22Rv1 (cell line): Measurements from ENCODE around the gene DLG4.
A peak's percentile ranks its signal among the peaks of the same experiment; 100 is the strongest.

Experiments used
- H3K27ac ChIP-seq: fragments of 450-650 bp; 2 replicates; pipeline ENCODE4 v1.5.1; 2017
- ZFX ChIP-seq: fragments of 450-650 bp; IDR thresholded peaks from 2 replicates; pipeline ENCODE4 v1.6.1; 2017; ENCODE audit warnings: antibody characterized with exemption, borderline replicate concordance
- TF ChIP-seq, protein P1 (sequence below): fragments of 450-650 bp; IDR thresholded peaks from 2 replicates; pipeline ENCODE4 v1.5.1; 2017; ENCODE audit warnings: mild to moderate bottlenecking

The DLG4 gene

DNA sequence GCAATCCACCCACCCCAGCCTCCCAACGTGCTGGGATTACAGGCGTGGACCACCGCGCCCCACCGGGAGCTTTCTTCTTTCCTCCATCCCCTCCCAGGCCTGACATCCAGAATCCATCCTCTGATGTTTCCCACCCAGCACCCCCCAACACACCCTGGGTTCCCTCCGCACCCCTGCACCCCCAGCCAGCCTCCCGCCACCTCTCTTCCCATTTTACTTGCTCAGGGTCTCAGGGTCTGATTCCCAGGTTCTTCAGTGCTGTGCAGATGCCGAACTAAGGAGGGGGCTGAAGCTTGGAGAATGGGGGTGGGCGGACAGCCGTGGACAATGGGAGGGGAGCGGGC, 40.7 kb downstream of the DLG4 start:
- no peak for TF ChIP-seq ZFX
- TF ChIP-seq, protein P1, sequence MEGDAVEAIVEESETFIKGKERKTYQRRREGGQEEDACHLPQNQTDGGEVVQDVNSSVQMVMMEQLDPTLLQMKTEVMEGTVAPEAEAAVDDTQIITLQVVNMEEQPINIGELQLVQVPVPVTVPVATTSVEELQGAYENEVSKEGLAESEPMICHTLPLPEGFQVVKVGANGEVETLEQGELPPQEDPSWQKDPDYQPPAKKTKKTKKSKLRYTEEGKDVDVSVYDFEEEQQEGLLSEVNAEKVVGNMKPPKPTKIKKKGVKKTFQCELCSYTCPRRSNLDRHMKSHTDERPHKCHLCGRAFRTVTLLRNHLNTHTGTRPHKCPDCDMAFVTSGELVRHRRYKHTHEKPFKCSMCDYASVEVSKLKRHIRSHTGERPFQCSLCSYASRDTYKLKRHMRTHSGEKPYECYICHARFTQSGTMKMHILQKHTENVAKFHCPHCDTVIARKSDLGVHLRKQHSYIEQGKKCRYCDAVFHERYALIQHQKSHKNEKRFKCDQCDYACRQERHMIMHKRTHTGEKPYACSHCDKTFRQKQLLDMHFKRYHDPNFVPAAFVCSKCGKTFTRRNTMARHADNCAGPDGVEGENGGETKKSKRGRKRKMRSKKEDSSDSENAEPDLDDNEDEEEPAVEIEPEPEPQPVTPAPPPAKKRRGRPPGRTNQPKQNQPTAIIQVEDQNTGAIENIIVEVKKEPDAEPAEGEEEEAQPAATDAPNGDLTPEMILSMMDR, result no peak
- H3K27ac ChIP-seq, result no peak overlapping the region

DNA sequence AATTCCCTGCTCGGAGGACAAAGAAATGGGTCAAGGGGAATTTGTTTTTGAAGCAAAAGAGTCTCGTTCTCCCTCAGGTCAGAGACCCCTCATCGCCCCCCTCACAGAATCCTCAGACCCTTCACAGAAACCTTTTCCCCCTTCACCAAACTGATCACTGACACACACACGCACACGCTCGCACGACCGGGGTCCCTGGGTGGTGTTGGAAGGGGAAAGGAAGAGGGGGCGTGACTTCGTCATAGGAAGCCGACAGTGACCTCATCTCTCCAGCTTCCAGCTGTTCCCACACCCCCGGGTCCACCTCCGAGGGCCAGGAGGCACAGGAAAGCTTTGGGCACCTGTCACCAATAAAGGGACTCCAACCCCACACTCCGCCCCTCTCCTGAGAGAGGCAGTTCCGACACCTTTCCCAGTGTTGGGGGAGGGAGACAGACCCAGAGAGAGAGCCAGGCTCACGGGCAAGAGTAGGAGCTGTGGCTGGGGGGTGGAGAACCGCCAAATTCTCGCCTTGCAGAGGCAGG, 41.6 kb downstream of the DLG4 start:
- no peak for TF ChIP-seq ZFX
- TF ChIP-seq, protein P1, result no peak
- peak overlapping the region; percentile 10; the same call in 1 of the 2 replicates for H3K27ac ChIP-seq

DNA sequence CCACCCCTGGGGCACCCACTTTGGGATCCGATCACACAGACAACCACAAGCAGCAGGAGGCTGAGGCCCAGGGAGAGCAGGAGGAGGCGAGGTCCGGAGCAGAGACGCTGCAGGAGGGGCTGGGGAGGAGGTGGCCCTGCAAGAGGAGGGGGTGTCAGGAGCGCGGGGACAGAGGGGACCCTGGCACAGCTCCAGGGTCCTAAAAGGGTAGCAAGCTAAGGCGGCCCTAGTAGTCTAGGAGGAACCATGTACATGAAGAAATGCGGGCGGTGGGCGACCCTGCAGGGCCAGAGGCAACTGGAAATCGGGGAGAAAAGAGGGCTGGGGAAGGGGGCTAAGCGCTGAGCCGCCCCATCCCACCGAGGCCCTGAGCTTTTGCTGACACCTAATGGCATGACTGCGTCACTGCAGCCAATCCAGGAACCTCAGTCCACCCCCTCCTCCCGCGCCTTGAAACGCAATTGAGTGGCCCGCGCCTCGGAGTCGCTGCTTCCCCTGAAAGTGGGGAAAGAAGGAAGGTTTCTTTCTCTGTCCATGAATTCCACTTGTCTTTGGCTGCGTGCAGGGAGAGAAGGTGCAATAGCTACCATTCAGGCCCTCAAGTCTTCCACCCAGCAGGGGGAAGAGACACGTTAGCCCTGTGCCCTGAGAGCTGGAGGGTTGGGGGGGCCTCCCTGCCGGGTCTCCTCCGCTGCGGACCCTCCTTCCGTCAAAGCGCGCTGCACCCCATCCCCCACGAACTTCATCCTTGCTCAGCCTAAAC, 42.3 kb downstream of the DLG4 start:
- TF ChIP-seq, protein P1, result peak; percentile 93
- no peak for TF ChIP-seq ZFX
- H3K27ac ChIP-seq, result peak overlapping the region; percentile 10; the same call in 1 of the 2 replicates

DNA sequence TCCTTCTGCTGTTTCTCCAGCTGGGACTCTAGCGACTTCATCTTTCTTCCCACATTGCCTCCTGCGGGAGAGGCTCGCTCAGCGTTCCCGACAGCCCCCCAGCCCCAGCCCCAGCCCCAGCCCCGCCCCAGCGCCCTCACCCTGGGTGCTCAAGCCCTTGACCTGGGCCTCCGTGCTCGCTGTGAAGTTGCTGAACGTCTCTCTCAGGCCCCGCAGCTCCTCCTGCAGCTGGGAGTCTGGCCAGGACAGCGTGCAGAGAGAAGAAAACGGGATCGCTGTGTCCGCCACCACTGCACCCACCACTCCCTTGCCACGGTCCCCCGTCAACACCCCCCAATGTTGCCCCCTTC, 42.8 kb downstream of the DLG4 start:
- TF ChIP-seq, protein P1, result no peak
- TF ChIP-seq ZFX, result no peak
- peak overlapping the region; percentile 10; the same call in 1 of the 2 replicates for H3K27ac ChIP-seq

DNA sequence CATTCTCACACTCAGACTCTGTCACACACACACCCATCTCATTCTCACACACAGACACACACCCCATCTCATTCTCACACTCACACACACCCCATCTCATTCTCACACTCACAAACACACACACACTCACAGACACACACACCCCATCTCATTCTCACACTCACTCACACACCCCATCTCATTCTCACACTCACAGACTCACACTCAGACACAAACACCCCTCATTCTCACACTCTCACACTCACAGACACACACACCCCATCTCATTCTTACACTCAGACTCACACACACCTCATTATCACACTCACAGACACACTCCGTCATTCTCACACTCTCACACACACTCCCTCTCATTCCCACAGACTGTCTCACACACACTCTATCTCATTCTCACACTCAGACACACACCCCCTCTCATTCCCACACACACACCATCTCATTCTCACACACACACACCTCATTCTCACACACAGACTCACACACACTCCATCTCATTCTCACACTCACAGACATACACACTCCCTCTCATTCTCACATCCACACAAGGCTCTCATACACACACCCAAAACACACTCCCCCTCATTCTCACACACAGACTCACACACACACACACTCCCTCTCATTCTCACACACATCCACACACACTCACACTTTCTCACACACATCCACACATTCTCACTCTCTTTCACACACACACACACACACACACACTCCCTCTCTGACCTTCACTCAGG, 43.4 kb downstream of the DLG4 start:
- TF ChIP-seq, protein P1, result no peak
- TF ChIP-seq ZFX, result no peak
- no peak overlapping the region; the same call in 1 of the 2 replicates for H3K27ac ChIP-seq

DNA sequence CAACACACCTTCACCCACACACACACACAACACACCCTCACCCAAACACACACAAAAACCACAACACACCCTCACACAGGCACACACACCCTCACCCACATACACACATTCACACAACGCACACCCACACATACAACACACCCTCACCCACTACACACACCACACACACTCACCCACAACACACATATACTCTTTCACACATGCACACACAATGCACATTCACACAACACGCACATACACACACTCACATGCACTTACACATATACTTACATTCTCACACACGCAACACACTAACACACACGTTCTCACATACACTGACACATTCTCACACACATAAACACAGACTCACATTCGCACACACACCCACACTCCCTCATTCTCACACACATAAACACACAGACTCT, 44.3 kb downstream of the DLG4 start:
- TF ChIP-seq ZFX, result no peak
- TF ChIP-seq, protein P1, result no peak
- no peak overlapping the region for H3K27ac ChIP-seq
